NOMO-1 treated with DMSO at 0.1 percent for 48 hours (cell line): ENCODE data around the gene EIF6.

ENCODE experiments used
- DNase-seq: peaks from one replicate; lab custom pipeline; 2025; ENCODE audit not compliant: unreplicated experiment; lab: John Stamatoyannopoulos, UW

The EIF6 gene

DNA sequence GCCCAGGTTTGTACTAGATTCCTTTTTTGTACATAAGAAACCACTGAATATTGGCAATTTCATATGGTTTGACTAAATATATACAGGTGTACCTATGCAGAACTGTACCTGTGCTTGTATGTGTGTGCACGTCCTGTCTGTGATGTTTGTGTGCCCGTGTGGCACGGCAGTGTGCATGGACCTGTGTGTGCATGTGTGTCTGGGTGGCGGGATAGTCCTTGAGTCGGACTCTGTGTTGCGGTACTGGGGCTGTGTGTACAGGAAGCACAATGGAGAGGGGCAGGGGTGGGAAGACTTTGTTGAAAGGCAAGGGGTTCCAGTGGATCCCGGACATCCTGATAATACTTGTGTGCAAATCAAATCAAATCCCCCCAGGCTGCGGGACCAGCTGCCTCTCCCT, 11.1 kb upstream of the EIF6 start:
- DNase-seq = no peak

DNA sequence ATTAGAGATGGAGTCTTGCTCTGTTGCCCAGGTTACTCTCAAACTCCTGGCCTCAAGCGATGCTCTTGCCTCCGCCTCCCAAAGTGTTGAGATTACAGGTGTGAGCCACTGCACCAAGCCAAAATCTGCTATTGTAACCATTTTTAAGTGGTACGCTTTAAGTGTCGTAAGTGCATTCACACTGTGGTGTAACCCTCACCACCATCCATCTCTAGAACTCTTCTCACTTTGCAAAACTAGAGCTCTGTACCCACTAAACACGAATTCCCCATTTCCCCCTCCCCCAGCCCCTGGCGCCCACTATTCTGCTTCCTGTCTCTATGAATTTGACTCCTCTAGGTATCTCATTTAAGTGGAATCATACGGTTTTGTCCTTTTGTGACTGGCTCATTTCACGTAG, 10.5 kb upstream of the EIF6 start:
- no peak for DNase-seq

DNA sequence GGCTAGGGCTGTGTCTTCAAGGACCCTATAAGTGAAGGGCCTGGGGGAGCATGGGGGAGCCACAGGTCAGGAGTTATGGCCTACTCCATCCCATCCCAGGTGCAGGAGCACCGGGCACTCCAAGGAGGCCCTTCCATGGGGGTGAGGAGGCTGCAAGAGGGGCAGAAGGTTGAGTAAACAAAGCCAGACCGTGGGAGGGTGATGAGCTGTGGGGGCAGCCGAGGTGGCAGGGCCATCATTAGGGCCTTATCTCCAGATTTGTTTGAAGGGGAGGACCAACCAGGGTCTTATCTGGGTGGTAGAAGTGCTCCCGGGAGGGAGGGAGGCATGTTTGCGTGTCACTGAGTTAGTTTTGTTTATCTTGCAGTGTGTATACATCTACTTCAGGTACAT, 9.7 kb upstream of the EIF6 start:
- no peak for DNase-seq

DNA sequence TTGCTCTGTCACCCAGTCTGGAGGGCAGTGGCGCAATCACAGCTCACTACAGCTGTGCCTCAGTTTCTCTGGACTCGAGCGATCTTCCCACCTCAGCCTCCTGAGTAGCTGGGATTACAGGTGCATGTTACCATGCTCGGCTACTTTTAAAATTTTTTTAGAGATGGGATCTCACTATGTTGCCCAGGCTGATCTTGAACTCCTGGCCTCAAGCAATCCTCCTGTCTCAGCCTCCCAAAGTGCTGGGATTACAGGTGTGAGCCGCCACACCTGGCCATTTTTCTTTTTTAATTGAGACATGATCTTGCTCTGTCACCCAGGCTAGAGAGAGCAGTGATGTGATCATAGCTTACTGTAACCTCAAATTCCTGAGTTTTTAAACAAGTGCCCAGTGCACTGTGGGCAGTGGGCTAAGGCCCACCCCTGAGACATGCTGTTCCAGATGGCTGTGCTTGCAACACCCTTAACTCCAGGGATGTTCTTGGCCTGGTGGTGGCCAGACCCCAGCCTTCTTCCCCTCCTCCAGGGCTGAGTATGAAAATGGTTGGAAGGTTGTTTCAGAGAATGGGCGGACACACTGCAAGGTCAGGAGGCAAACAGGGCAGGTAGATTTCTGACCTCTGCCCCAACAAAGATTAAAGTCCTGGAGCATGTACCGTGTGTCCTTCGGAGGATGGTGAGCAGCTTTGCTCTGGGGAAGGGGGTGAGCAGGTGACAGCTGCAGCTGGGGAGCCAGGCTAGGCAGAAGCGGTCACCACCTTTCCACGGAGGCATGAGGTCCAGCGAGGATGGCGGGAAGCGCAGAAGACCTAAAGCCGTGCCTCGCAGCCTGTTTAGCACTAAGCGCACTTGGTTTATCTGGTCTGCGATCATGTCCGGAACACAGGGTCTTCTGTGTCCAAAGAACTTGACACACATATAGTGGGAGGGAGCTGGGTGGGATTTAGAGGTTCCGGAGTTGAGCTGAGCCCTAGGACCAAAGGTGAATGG, 9.0 kb upstream of the EIF6 start:
- no peak for DNase-seq

DNA sequence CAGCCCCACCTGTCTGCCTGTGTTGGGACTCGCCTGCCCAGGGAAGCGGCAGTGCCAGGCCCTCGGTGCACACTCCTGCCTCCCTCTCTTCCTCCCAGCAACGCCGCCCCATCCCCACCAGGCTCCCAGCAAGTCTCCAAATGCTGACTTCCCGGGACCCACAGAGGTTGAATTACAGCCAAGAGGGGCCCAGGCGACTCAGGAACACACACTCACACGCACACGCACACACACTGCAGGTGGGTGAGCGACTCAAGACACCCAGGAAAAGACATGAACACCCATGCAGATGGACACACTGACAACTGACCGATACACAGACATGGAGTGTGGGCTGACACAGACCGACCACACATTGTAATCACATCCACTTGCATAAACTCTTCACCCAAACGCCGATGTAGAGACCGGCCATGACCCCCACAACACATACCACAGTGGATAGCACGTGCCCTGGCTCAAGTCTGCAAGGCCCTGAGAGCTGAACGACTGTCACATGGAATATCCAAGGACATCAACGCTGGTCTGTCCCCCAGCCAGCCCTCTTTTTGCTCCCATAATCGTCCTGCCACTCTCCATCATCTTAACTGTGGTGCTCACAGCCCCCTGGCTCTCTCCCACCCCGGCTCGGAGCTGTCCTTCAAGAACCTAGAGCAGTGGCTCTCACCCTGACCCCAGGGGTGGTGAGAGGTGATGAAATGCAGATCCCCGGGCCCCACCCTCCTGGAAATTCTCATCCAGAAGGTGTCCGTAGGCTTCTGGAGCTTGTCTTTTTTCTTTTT, 8.1 kb upstream of the EIF6 start:
- no peak for DNase-seq

DNA sequence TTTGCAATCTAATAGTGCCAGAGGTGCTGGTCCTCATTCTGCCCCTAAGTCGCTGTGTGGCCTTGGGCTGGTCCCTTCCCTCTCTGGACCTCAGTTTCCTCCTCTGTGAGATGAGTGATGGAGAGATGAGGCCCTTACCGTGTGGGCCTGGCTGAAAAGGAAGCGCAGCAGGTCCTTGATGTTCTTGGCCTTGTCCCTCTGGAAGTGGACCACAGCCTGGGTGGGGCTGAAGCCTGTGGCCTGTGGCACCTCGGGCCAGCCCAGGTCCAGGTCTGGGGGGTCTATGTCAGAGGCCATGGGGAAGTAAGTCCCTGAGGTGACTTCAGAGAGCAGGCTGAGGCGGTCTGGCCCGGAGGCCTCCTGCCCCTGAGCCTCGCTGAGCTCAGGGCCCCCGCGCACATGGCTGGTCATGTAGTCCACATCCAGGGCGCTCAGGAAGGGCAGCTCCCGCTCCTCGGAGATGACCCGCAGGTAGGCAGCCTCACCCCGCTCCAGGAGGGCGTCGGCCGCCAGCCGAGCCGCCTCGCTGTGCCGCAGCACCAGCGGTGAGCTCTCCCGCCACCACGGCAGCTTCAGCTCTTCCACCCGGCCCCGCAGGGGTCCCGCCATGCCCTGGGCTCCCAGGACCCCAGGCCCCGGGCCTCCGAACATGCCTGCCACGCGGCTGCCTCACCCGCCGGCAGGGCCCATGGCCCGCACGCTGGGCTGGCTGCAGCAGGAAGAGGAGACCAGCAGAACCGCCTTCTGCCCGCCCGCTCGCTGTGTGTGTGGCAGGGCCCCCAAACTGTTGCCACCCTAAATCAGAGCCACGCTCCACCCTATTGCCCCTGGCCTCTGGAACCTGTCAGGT, 7.3 kb upstream of the EIF6 start, which contains the start of gene FAM83C:
Gene FAM83C (minus strand): TSS at position 772 of the 850 bp plus-strand sequence. CDS start 121 bp downstream, at position 651.
- no peak for DNase-seq

DNA sequence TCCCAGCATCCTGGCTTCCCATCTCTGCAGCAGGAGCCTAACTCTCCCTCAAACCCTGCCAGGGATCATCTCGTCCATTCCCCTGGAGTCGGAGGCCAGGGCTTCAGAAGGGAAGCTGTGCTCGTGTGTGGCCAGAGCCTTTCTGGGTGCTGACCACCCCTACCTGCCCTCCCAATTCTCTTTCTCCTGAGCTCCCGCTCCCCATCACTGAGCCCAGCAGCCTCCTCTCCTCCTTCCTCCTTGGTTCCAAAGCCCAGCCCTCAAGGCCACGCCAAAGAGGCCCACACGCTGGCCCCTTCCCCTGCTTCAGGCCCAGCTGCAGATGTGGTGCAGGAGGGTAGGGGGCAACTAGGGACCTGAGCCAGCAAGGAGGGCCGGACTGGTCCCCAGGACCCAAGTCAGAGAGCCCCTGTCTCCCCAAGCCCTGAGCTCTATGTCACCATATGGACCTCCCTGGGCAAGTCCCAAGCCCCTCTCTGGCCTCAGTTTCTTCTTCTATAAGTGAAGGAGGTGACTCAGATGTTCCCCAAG, 6.4 kb upstream of the EIF6 start:
- no peak for DNase-seq

DNA sequence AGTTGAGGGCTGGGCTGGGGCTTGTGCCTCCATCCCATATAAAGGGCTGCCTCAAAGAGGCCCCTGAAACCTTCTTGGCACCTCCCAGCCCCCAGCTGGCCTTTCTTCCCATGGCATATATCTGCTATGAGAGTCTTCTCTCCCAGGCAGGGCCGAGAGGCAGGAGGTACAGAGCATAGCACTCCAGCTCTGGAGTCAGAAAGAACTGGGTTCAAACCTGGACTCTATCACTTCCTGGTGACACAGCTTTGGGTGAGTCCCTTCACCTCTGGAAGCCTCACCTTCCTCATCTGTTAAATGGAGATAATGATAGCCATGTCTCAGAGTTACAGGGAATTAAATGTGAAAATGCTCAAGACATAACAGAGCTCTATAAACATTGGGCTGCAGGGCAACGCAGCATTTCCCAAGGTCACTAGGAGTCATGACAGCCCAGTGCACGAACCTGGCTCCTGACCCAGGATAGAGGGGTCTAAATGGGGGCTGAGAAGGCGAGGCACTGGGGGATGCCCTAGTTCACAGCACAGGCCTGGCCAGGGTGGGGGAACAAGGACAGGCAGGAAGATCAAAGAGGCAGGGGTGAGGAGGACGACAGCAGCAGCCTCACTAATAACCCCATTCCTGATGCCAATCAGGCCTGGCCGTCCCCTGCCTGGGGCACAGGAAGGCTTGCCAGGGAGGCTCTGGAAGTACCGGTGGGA, 5.8 kb upstream of the EIF6 start:
- no peak for DNase-seq

DNA sequence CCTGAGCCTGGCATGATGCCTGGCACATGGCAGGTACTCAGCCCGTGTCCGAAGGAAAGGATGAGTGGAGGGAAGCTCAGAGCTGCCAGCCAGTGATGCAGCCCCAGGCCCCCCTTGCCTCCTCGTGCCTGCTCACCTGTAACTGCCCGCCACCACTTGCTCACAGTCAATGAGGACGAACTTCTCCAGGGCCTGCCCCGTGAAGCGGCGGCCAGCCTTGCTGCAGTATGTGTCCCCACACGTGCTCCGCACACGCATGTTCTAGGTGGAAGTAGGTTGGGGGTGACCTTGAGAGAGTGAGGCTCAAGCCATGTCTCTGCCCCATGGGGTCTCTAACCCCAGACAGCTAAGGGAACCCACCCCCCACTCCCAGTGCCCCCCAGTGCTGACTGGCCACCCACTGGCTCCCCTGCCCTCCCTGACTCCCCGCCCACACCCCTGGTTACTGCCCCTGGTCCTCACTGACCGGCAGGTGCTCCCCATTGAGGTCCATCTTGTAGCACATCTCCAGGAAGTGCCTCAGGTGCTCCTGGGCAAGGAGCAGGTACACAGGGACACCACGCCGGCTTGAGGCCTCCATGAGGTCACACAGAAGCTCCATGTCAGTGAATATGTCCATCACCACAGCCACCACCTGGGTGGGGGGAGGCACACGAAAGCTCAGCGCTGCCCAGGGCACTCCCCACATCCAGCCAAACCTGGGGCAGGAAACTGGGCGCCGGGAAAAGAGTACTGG, 3.9 kb upstream of the EIF6 start:
- no peak for DNase-seq

DNA sequence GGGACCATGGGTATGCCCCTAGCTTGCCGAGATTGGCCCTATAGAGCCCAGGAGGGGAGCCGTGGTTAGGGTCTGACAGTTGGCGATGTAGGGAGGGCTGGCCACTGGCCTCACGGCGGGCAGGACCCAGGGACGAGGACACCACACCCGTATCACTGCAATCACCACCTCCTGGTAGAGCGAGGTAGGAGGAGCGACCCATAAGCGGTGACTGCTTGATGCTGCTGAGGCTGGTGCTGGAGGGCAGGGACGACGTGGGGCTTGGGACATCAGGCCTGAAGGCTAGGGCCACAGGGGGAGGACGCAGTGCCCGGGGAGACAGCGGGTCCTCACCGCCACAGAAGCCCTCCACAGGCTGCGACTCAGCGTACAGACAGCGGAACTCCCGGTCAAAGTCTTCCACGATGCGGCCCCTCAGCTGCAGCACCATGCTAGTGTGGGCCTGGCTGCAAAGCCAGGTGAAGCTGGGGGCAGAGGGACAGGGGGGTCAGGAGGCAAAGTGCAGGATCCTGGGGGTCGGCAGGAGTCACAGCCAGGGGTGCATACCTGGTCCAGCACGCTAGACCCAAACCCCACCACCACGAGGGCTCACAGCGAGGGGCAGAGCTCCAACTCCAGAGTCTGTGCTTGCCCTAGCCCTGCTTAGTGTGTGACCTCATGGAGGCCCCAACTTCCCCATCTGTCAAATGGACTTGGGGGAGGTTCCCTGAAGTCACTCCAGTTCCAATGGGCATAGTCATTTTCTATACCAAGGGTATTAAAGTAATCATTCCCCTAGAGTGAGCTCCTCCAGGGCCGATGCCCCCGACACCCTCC, 3.1 kb upstream of the EIF6 start:
- DNase-seq = no peak

DNA sequence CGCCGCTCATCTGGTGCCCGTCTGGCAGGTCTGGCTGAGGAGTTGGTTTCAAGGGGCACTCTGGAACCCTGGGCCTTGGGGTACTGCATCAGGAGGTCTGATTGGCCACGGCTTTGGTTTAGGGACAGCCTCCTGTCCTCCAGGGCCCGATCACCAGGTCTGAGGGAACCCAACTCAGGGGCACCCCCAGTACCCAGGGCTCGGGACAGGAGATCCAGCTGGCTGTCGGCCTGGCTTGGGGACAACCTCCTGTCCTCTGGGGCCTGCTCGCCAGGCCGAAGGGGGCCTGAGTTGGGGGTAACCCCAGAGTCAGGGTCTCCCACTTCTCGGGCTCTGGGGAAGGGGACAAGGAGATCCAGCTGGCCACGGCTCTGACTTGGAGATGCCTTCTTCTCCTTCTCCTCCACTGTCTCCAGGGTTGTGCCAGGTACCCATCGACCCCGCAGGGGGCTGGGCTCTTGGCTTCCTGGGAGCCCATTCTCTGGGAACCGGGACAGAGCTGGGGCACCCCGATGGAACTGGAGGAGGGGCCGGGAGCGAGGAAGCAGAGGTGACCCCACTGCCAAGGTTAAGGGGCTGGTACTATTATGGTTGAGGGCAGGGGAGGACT, 2.4 kb upstream of the EIF6 start:
- DNase-seq = no peak

DNA sequence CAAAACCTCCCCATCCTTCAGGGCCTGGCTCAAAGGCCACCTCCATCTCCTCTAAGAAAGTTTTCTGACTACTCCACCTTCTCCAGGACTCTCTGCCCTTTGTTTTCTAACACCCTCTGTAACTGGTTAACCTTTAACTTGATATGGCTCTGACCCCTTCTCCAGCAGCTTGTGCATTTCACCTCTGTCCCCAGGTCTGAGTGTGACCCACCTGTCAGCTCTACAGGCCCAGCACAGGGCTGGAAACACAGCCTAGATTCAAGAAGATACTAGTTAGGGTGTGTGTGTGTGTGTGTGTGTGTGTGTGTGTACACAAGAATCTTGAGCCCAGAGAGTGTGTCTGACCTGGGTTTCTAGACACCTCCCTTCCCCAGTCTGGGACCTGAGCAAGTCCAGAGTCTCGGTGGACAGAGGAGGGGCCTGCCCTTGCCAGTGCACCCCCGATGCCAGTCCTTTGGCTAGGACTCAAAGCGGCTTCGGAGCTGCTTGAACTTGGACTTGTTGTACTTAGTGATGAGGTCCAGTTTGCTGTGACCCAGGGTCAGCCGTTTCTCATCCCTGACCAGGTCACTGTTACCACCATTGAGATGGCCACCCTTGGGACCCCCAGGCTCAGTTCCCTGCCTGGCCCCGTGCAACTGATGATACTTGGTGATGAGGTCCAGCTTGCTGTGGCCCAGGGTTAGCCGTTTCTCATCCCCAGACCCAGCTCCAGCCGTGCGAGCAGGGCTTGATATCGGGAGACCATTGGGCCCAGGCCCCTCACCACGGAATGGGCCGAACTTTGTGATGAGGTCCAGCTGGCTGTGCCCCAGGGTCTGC, 1.7 kb upstream of the EIF6 start:
- DNase-seq = no peak

DNA sequence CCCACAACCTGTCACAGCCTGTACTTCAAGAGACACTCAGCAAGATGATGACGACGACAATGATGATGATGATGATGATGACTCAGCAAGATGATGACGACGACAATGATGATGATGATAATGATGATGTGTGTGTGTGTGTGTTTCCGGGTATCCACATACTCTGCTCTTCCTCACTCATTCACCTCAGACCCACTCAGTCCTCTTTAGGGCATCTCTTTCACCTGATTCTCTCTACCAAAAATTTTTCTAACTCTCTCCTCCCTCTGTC, 1.2 kb upstream of the EIF6 start:
- DNase-seq = no peak

DNA sequence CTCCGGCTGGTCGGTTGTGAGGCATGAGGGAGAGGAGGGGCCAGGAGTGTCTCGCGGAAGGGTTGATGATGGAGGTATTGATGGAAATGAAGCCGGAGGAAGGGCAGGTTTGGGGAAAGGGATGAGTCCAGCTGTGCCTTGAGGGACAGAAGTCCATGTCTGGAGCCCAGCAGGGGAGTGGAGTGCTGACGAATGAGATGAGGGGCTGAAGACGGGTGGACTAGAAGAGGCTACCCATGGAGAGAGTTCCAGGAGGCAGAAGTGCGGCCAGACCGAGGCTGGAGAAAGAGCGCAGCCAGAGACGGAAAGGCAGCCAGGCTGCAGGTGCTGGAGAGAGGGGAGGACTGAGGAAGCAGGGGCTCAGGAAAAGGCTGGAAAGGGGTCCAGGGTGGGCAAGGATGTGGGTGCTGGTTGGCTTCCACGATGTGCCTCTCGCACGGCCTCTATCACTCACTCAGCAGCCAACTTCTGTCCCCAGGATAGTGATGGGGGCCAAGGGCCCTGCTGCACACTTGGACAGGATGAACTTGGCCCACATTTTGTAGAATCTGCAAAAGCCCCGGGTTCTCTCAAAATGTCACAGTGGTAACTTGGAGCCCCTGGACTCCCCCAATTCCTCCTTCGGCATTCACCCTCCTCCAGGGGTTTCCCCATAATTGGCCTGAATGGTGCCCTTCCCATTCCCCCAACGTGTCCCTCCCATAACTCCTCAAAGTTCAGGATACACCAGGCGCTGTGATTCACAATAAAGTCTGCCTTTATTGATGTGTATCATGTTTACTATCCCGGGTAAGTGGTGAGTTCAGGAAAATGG, 627 bp upstream of the EIF6 start:
- no peak for DNase-seq

DNA sequence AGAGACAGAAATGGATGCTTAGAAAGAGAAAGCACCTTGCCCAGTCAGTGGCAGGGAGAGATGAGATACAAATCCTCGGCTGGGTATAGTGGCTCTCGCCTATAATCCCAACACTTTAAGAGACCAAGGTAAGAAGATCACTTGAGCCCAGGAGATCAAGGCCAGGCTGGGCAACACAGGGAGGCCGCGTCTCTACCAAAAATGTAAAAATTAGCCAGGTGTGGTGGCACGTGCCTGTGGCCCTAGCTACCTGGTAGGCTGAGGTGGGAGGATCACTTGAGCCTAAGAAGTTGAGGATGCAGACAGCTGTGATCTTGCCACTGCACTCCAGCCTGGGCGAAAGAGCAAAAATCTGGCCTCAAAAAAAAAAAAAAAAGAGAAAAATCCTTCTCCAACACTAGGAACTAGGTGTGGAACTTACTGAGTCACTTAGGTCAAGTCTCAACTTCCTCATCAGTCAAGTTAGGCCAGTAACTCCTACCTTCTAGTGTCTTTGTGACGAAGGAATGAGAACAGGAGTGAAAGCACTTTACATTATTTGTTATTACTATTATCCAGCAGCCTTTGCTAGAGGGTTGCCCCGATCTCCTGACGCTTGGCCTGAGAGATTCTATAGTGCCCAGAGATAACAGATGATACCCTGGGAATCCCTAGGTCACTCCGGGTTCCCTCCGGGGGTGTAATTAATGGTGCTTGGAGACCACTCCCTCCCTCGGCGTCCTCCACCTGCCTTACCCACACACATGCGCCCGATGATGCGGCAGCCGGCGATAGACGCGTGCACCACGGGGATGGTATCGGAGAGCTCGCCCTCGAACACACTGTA, 918 bp downstream of the EIF6 start:
- DNase-seq = peak; percentile 58

DNA sequence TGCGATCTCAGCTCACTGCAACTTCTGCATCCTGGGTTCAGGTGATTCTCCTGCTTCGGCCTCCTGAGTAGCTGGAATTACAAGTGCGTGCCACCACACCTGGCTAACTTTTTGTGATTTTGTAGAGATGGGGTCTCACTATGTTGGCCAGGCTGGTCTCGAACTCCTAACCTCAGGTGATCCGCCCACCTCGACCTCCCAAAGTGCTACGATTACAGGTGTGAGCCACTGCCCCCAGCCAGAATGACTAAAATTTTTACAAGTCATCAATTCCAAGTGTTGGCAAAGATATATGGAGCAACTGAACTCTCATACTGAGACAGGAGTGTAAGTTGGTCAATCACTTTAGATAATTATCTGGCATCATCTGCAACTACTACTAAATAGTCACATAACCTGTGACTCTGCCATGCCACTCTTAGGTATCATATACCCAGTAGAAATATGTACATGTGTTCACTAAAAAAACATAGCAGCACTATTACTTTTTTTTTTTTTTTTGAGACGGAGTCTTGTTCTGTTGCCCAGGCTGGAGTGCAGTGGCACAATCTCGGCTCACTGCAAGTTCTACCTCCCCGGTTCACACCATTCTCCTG, 3.0 kb downstream of the EIF6 start:
- no peak for DNase-seq
